ENCODE data around the gene VCAN. TPM values are rescaled to one million over a fixed set of nuclear protein-coding genes. Genes with fewer than 3 reads are reported as not detected.

Gene VCAN
- total and polyA plus RNA-seq, 2 of the 4 experiments (the other 2 are of a cell fraction): 45.3 to 158 TPM

DNA sequence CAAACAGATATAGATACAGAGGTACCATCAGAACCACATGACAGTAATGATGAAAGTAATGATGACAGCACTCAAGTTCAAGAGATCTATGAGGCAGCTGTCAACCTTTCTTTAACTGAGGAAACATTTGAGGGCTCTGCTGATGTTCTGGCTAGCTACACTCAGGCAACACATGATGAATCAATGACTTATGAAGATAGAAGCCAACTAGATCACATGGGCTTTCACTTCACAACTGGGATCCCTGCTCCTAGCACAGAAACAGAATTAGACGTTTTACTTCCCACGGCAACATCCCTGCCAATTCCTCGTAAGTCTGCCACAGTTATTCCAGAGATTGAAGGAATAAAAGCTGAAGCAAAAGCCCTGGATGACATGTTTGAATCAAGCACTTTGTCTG is 69.2 kb downstream of the VCAN start:
- Histone ChIP-seq H3K9me3 (ENCODE audit: control insufficient read depth, insufficient read depth, low read length) (no peaks in the 10 kb centered on the region), H4K5ac (ENCODE audit: low read depth, low read length) (no peak overlapping the region), H3K23ac (ENCODE audit: low read depth, low read length) (no peak overlapping the region), H3K4me3 (ENCODE audit: insufficient read depth, low read depth, low read length) (no peak overlapping the region), H3K4me1 (ENCODE audit: control insufficient read depth, insufficient read depth, low read length) (no peaks in the 10 kb centered on the region), H2AK9ac (replicated peaks; ENCODE audit: low read depth, low read length, poor library complexity) (no peak overlapping the region), H3K18ac (ENCODE audit: low read depth, low read length) (no peak overlapping the region), H3K4ac (ENCODE audit: low read depth, low read length) (no peak overlapping the region), H3K79me1 (ENCODE audit: low read depth in 1 of 2, low read length in 2 of 2) (peaks cover 8 to 20% of the 10 kb centered on the region in 2 experiments; a peak in 2 of 4 replicates), H2AK5ac (ENCODE audit: low read depth, low read length) (no peak overlapping the region), H2BK20ac (ENCODE audit: low read depth, low read length) (no peak overlapping the region), H2AFZ (replicated peaks; ENCODE audit: low read length, poor library complexity) (no peak overlapping the region), H3K9me1 (ENCODE audit: insufficient read depth, low read length) (peaks cover 2% of the 10 kb centered on the region; the same call in 1 of the 2 replicates), H3K36me3 (ENCODE audit: control insufficient read depth, insufficient read depth, low read length) (peaks cover 10% of the 10 kb centered on the region), H4K20me1 (ENCODE audit: insufficient read depth, low read length) (no peaks in the 10 kb centered on the region), H3K9ac (ENCODE audit: low read depth, low read length) (no peak overlapping the region), H3K27me3 (ENCODE audit: control insufficient read depth, insufficient read depth, low read length) (no peaks in the 10 kb centered on the region), H3K27ac (ENCODE audit: insufficient read depth, low read length) (no peak overlapping the region), H3K14ac (replicated peaks; ENCODE audit: low read depth, low read length) (no peak overlapping the region), H2BK15ac (ENCODE audit: low read depth, low read length) (no peak overlapping the region), H3K4me2 (ENCODE audit: low read depth, low read length) (no peak overlapping the region), H2BK120ac (ENCODE audit: low read depth, low read length) (no peak overlapping the region), H4K91ac (ENCODE audit: insufficient read depth, low read depth, low read length) (no peak overlapping the region), H2BK5ac (ENCODE audit: low read depth, low read length, poor library complexity, severe bottlenecking) (no peak overlapping the region), H4K8ac (ENCODE audit: low read depth in 2 of 2, low read length in 2 of 2) (no peak overlapping the region), H3K56ac (ENCODE audit: extremely low read depth, insufficient read depth, low read length) (no peak overlapping the region)
- CTCF ChIA-PET: no interaction called here
- no TSS peak for BruUV-seq (replicated peaks)
- intact Hi-C loops (cut with micrococcal nuclease) (no loop called here), in situ Hi-C loops (cut with MboI; ENCODE audit: low sequenced_read_pairs) (no loop called here), dilution Hi-C loops (cut with HindIII; ENCODE audit: low sequenced_read_pairs, unreplicated experiment) (no loop called here)
- ATAC-seq (ENCODE audit: low read depth): no peak
- DNase-seq: no peak
- POLR2A ChIA-PET (ENCODE audit: unreplicated experiment): no interaction called here
- no CpG with 5 or more reads among the region's 3 CpGs for whole genome bisulfite sequencing, 2 experiments (ENCODE audit: extremely low coverage in 2 of 2, insufficient read length in 1 of 2)
- TF ChIP-seq MAZ (IDR thresholded peaks at IDR 0.05; ENCODE audit: borderline replicate concordance, low read depth, low read length) (no peak), USF2 (IDR thresholded peaks at IDR 0.05; ENCODE audit: low read depth, low read length) (no peak), MAFK (IDR thresholded peaks at IDR 0.05; ENCODE audit: low read depth, low read length) (no peak), SMC3 (IDR thresholded peaks at IDR 0.05; ENCODE audit: low read depth, low read length) (no peak), MXI1 (IDR thresholded peaks at IDR 0.05; ENCODE audit: borderline replicate concordance, low read depth, low read length) (no peak), FOS (IDR thresholded peaks at IDR 0.05; ENCODE audit: low read depth, low read length) (no peak), RAD21 (IDR thresholded peaks at IDR 0.05; ENCODE audit: low read length) (no peak), RCOR1 (IDR thresholded peaks at IDR 0.05; ENCODE audit: insufficient replicate concordance, low read length) (no peak), BHLHE40 (IDR thresholded peaks at IDR 0.05; ENCODE audit: low read depth, low read length) (no peak), NFE2L2 (IDR thresholded peaks at IDR 0.05; ENCODE audit: low read depth, low read length) (no peak), POLR2A (IDR thresholded peaks at IDR 0.05; ENCODE audit: low read depth, low read length) (no peak), CTCF (conservative IDR thresholded peaks at IDR 0.05; ENCODE audit: low read depth, low read length) (no peak)
- TF ChIP-seq, protein P1, sequence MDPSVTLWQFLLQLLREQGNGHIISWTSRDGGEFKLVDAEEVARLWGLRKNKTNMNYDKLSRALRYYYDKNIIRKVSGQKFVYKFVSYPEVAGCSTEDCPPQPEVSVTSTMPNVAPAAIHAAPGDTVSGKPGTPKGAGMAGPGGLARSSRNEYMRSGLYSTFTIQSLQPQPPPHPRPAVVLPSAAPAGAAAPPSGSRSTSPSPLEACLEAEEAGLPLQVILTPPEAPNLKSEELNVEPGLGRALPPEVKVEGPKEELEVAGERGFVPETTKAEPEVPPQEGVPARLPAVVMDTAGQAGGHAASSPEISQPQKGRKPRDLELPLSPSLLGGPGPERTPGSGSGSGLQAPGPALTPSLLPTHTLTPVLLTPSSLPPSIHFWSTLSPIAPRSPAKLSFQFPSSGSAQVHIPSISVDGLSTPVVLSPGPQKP (IDR thresholded peaks at IDR 0.05; ENCODE audit: borderline replicate concordance, low read depth, low read length): no peak

Data from IMR-90 (cell line).